WTC11 (cell line): Measurements from ENCODE around the gene ANO2. TPM values are rescaled to one million over a fixed set of nuclear protein-coding genes. Genes with fewer than 3 reads are reported as not detected.

Source experiments
- ATAC-seq: fragments of 200-7000 bp; cut with Tn5 transposase; 2 replicates; pipeline ENCODE4 v1.10.0; 2021; ENCODE audit warnings: mild to moderate bottlenecking, moderate library complexity
- CTCF ChIA-PET: fragments of 300-600 bp; sonication (Branson Sonifier 250); formaldehyde crosslinking; loops from one replicate; lab custom pipeline; 2021; ENCODE audit warnings: antibody characterized with exemption; lab: Charles Lee
- POLR2A ChIA-PET: fragments of 350-600 bp; sonication (Branson Sonifier 250); formaldehyde crosslinking; loops from one replicate; lab custom pipeline; 2021; ENCODE audit warnings: antibody characterized with exemption; lab: Charles Lee
- DNase-seq: peaks from one replicate; pipeline ENCODE4 v3.0.0; 2021; ENCODE audit warnings: low spot score
- H3K27ac Mint-ChIP-seq: 2 replicates; pipeline ENCODE4 v1.8.0; 2021; ENCODE audit warnings: mixed read lengths
- H3K27me3 Mint-ChIP-seq: 2 replicates; pipeline ENCODE4 v1.8.0; 2021; ENCODE audit warnings: low read depth, mild to moderate bottlenecking, moderate library complexity, mixed read lengths
- H3K36me3 Mint-ChIP-seq: 2 replicates; pipeline ENCODE4 v1.8.0; 2021; ENCODE audit warnings: mixed read lengths
- H3K4me1 Mint-ChIP-seq: 2 replicates; pipeline ENCODE4 v1.8.0; 2022; ENCODE audit warnings: mixed read lengths
- H3K4me3 Mint-ChIP-seq: 2 replicates; pipeline ENCODE4 v1.8.0; 2021; ENCODE audit warnings: mild to moderate bottlenecking, moderate library complexity, mixed read lengths
- H3K9me3 Mint-ChIP-seq: 2 replicates; pipeline ENCODE4 v1.8.0; 2021; ENCODE audit warnings: mixed read lengths
- AR ChIP-seq: fragments of 250-450 bp; sonication (Bioruptor Pico); IDR thresholded peaks from 2 replicates; pipeline ENCODE4 v1.9.0; 2021; ENCODE audit warnings: mild to moderate bottlenecking
- CREM ChIP-seq: sonication (generic); formaldehyde crosslinking; IDR thresholded peaks from 2 replicates; pipeline ENCODE4 v1.8.1; 2022; ENCODE audit warnings: mild to moderate bottlenecking, missing genetic modification reagents, moderate library complexity
- E2F5 ChIP-seq: sonication (generic); formaldehyde crosslinking; IDR thresholded peaks from 2 replicates; pipeline ENCODE4 v1.8.1; 2022; ENCODE audit warnings: mild to moderate bottlenecking, moderate library complexity, missing genetic modification reagents
- EMX1 ChIP-seq: fragments of 250-450 bp; sonication (Bioruptor Pico); IDR thresholded peaks from 2 replicates; pipeline ENCODE4 v1.8.0; 2021; ENCODE audit warnings: mild to moderate bottlenecking
- NFE2L1 ChIP-seq: sonication (generic); formaldehyde crosslinking; IDR thresholded peaks from 2 replicates; pipeline ENCODE4 v1.8.1; 2023; ENCODE audit warnings: missing genetic modification reagents
- NR3C1 ChIP-seq: sonication (generic); formaldehyde crosslinking; conservative IDR thresholded peaks from 2 replicates; pipeline ENCODE4 v1.8.1; 2023; ENCODE audit warnings: low read depth, mild to moderate bottlenecking, missing genetic modification reagents
- PRRX2 ChIP-seq: fragments of 250-450 bp; sonication (Bioruptor Pico); IDR thresholded peaks from 2 replicates; pipeline ENCODE4 v1.8.0; 2021; ENCODE audit warnings: mild to moderate bottlenecking
- SMAD3 ChIP-seq: sonication (generic); formaldehyde crosslinking; IDR thresholded peaks from 2 replicates; pipeline ENCODE4 v1.8.0; 2022; ENCODE audit warnings: missing genetic modification reagents, mild to moderate bottlenecking, borderline replicate concordance
- SP1 ChIP-seq: sonication (generic); formaldehyde crosslinking; conservative IDR thresholded peaks from 2 replicates; pipeline ENCODE4 v1.8.1; 2022; ENCODE audit warnings: missing genetic modification reagents
- TCF7 ChIP-seq: sonication (generic); formaldehyde crosslinking; IDR thresholded peaks from 2 replicates; pipeline ENCODE4 v1.8.0; 2022; ENCODE audit warnings: mild to moderate bottlenecking, low read depth, missing genetic modification reagents, moderate library complexity
- ZNF416 ChIP-seq: fragments of 250-450 bp; sonication (Bioruptor Pico); IDR thresholded peaks from 2 replicates; pipeline ENCODE4 v1.9.0; 2021; ENCODE audit warnings: mild to moderate bottlenecking, inconsistent platforms
- total RNA-seq: library from RNA; stranded (reverse); gene quantifications from 3 replicates; pipeline ENCODE4 v1.2.3, GENCODE V29; 2021
- TF ChIP-seq, protein P1 (sequence below): sonication (generic); formaldehyde crosslinking; IDR thresholded peaks from 2 replicates; pipeline ENCODE4 v1.8.1; 2023; ENCODE audit warnings: mild to moderate bottlenecking, missing genetic modification reagents, borderline replicate concordance
- TF ChIP-seq, protein P2 (sequence below): sonication (generic); formaldehyde crosslinking; IDR thresholded peaks from 2 replicates; pipeline ENCODE4 v1.8.1; 2022; ENCODE audit warnings: mild to moderate bottlenecking, missing genetic modification reagents, moderate library complexity, borderline replicate concordance
- TF ChIP-seq, protein P3 (sequence below): sonication (generic); formaldehyde crosslinking; IDR thresholded peaks from 2 replicates; pipeline ENCODE4 v1.8.1; 2023; ENCODE audit warnings: mild to moderate bottlenecking, missing genetic modification reagents, moderate library complexity
- TF ChIP-seq, protein P4 (sequence below): sonication (generic); formaldehyde crosslinking; IDR thresholded peaks from 2 replicates; pipeline ENCODE4 v1.8.1; 2023; ENCODE audit warnings: mild to moderate bottlenecking, missing genetic modification reagents

Gene ANO2
- total RNA-seq, 1 experiment from 2014 or later: 2.8 TPM

DNA sequence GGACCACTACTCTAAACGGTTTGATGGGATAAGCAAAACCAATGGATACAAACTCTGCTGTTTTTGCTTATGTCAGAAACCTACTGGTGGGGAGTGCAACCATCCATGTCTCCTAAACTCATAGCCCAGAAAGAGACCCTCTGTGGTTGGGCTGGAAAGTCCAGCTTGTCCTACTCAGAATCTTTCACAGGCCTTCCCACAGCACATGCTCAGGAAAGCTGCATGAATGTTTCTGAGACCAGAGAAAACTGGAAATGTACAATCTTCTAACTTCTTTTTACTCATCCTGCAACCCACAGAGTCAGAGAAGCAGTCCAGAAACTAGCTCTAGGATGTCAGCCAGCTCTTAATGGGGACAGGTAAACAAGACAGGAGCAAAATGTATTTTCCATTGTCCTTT is 73.3 kb downstream of the ANO2 start:
- ChIA-PET CTCF (interaction anchor here (1.2 kb wide), 1 partner anchor 107 kb away, joined by 5 read pairs; no protein-coding TSS in a partner anchor), POLR2A (no interaction called here)
- ATAC-seq: no peak
- Mint-ChIP-seq H3K4me1 (peaks cover 23% of the 10 kb centered on the region), H3K36me3 (no peaks in the 10 kb centered on the region), H3K27me3 (no peaks in the 10 kb centered on the region), H3K4me3 (no peak overlapping the region), H3K9me3 (no peaks in the 10 kb centered on the region), H3K27ac (no peak overlapping the region)
- DNase-seq: no peak
- no peak for TF ChIP-seq EMX1 (CRISPR knock-in tag)
- TF ChIP-seq NFE2L1 (CRISPR knock-in tag): no peak
- TF ChIP-seq CREM: no peak
- no peak for TF ChIP-seq AR (CRISPR knock-in tag)
- no peak for TF ChIP-seq TCF7 (CRISPR knock-in tag)
- no peak for TF ChIP-seq PRRX2 (CRISPR knock-in tag)
- TF ChIP-seq SP1 (CRISPR knock-in tag): no peak
- TF ChIP-seq SMAD3 (CRISPR knock-in tag): no peak

GRCh38 chr12:5870183-5870582 is 74.9 kb downstream of the ANO2 start:
- no peaks in the 10 kb centered on the region for H3K27me3 Mint-ChIP-seq
- H3K9me3 Mint-ChIP-seq: no peaks in the 10 kb centered on the region
- no peak for ATAC-seq
- DNase-seq: no peak
- ChIA-PET POLR2A (no interaction called here), CTCF (interaction anchor here (1.1 kb wide), 1 partner anchor 118 kb away, joined by 3 read pairs; no protein-coding TSS in a partner anchor)
- TF ChIP-seq, protein P1, sequence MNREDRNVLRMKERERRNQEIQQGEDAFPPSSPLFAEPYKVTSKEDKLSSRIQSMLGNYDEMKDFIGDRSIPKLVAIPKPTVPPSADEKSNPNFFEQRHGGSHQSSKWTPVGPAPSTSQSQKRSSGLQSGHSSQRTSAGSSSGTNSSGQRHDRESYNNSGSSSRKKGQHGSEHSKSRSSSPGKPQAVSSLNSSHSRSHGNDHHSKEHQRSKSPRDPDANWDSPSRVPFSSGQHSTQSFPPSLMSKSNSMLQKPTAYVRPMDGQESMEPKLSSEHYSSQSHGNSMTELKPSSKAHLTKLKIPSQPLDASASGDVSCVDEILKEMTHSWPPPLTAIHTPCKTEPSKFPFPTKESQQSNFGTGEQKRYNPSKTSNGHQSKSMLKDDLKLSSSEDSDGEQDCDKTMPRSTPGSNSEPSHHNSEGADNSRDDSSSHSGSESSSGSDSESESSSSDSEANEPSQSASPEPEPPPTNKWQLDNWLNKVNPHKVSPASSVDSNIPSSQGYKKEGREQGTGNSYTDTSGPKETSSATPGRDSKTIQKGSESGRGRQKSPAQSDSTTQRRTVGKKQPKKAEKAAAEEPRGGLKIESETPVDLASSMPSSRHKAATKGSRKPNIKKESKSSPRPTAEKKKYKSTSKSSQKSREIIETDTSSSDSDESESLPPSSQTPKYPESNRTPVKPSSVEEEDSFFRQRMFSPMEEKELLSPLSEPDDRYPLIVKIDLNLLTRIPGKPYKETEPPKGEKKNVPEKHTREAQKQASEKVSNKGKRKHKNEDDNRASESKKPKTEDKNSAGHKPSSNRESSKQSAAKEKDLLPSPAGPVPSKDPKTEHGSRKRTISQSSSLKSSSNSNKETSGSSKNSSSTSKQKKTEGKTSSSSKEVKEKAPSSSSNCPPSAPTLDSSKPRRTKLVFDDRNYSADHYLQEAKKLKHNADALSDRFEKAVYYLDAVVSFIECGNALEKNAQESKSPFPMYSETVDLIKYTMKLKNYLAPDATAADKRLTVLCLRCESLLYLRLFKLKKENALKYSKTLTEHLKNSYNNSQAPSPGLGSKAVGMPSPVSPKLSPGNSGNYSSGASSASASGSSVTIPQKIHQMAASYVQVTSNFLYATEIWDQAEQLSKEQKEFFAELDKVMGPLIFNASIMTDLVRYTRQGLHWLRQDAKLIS (CRISPR knock-in tag): no peak
- TF ChIP-seq, protein P2, sequence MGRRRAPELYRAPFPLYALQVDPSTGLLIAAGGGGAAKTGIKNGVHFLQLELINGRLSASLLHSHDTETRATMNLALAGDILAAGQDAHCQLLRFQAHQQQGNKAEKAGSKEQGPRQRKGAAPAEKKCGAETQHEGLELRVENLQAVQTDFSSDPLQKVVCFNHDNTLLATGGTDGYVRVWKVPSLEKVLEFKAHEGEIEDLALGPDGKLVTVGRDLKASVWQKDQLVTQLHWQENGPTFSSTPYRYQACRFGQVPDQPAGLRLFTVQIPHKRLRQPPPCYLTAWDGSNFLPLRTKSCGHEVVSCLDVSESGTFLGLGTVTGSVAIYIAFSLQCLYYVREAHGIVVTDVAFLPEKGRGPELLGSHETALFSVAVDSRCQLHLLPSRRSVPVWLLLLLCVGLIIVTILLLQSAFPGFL (CRISPR knock-in tag): no peak
- TF ChIP-seq, protein P3, sequence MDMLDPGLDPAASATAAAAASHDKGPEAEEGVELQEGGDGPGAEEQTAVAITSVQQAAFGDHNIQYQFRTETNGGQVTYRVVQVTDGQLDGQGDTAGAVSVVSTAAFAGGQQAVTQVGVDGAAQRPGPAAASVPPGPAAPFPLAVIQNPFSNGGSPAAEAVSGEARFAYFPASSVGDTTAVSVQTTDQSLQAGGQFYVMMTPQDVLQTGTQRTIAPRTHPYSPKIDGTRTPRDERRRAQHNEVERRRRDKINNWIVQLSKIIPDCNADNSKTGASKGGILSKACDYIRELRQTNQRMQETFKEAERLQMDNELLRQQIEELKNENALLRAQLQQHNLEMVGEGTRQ (CRISPR knock-in tag): no peak
- TF ChIP-seq, protein P4, sequence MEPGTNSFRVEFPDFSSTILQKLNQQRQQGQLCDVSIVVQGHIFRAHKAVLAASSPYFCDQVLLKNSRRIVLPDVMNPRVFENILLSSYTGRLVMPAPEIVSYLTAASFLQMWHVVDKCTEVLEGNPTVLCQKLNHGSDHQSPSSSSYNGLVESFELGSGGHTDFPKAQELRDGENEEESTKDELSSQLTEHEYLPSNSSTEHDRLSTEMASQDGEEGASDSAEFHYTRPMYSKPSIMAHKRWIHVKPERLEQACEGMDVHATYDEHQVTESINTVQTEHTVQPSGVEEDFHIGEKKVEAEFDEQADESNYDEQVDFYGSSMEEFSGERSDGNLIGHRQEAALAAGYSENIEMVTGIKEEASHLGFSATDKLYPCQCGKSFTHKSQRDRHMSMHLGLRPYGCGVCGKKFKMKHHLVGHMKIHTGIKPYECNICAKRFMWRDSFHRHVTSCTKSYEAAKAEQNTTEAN: no peak
- TF ChIP-seq NR3C1 (CRISPR knock-in tag): no peak
- no peak for TF ChIP-seq E2F5 (CRISPR knock-in tag)
- no peak for TF ChIP-seq NFE2L1 (CRISPR knock-in tag)
- TF ChIP-seq ZNF416 (CRISPR knock-in tag): no peak
- peaks cover 23% of the 10 kb centered on the region for H3K4me1 Mint-ChIP-seq
- H3K27ac Mint-ChIP-seq: no peak overlapping the region
- no peaks in the 10 kb centered on the region for H3K36me3 Mint-ChIP-seq
- H3K4me3 Mint-ChIP-seq: no peak overlapping the region
